HepG2 (cell line): ENCODE measurements around the gene NDFIP2. TPM values are rescaled to one million over a fixed set of nuclear protein-coding genes. Genes with fewer than 3 reads are reported as not detected.

Experiments used
- ATF3 ChIP-seq: sonication (generic); formaldehyde crosslinking; IDR thresholded peaks from 2 replicates; pipeline ENCODE4 v1.4.0; 2020; ENCODE audit warnings: missing genetic modification reagents
- CENPBD1 ChIP-seq: sonication (generic); formaldehyde crosslinking; IDR thresholded peaks from 2 replicates; pipeline ENCODE4 v1.8.0; 2022; ENCODE audit warnings: missing genetic modification reagents, low read depth, mild to moderate bottlenecking, borderline replicate concordance
- FOXM1 ChIP-seq: sonication (generic); formaldehyde crosslinking; IDR thresholded peaks from 2 replicates; pipeline ENCODE4 v1.5.0; 2020; ENCODE audit warnings: missing genetic modification reagents
- GMEB1 ChIP-seq: sonication (generic); formaldehyde crosslinking; IDR thresholded peaks from 2 replicates; pipeline ENCODE4 v1.5.1; 2020; ENCODE audit warnings: missing genetic modification reagents, mild to moderate bottlenecking, borderline replicate concordance
- GTF2F1 ChIP-seq: fragments of 150-350 bp; IDR thresholded peaks from 2 replicates; pipeline ENCODE4 v1.6.1; 2014; ENCODE audit warnings: low read length
- HNRNPH1 ChIP-seq: fragments of 200-400 bp; formaldehyde crosslinking; optimal IDR thresholded peaks from 2 replicates; pipeline ENCODE3; 2017; ENCODE audit warnings: mild to moderate bottlenecking, low read depth, low read length
- HOMEZ ChIP-seq: IDR thresholded peaks from 2 replicates; pipeline ENCODE4 v1.6.1; 2016; ENCODE audit warnings: low read depth
- ISL2 ChIP-seq: sonication (generic); formaldehyde crosslinking; IDR thresholded peaks from 2 replicates; pipeline ENCODE4 v1.5.0; 2020; ENCODE audit warnings: missing genetic modification reagents
- KLF16 ChIP-seq, 2 experiments: sonication (generic) in 1 of 2; formaldehyde crosslinking in 1 of 2; IDR thresholded peaks; 2 replicates each; pipeline versions ENCODE4 v1.6.1 to v1.8.0; 2016 to 2023; ENCODE audit warnings: missing genetic modification reagents in 2 of 2, missing compliant biosample characterization in 1 of 2
- LBX2 ChIP-seq: sonication (generic); formaldehyde crosslinking; IDR thresholded peaks from 2 replicates; pipeline ENCODE4 v1.5.0; 2020; ENCODE audit warnings: missing genetic modification reagents, mild to moderate bottlenecking, borderline replicate concordance
- NCOR1 ChIP-seq: fragments of 200-600 bp; sonication (generic); IDR thresholded peaks from 2 replicates; pipeline ENCODE4 v1.7.0; 2017; ENCODE audit warnings: antibody characterized with exemption, low read length, borderline replicate concordance
- PAWR ChIP-seq: sonication (generic); formaldehyde crosslinking; IDR thresholded peaks from 2 replicates; pipeline ENCODE4 v1.4.0; 2020; ENCODE audit warnings: missing genetic modification reagents, mild to moderate bottlenecking, borderline replicate concordance
- PCBP1 ChIP-seq: fragments of 200-400 bp; formaldehyde crosslinking; IDR thresholded peaks from 2 replicates; pipeline ENCODE4 v1.6.1; 2017; ENCODE audit warnings: mild to moderate bottlenecking, low read depth, low read length, borderline replicate concordance
- RXRA ChIP-seq: sonication (generic); formaldehyde crosslinking; IDR thresholded peaks from 2 replicates; pipeline ENCODE4 v1.5.1; 2020; ENCODE audit warnings: missing genetic modification reagents
- SKIL ChIP-seq: sonication (generic); formaldehyde crosslinking; IDR thresholded peaks from 2 replicates; pipeline ENCODE4 v1.8.0; 2022; ENCODE audit warnings: missing genetic modification reagents, mild to moderate bottlenecking, moderate library complexity, borderline replicate concordance
- SMAD9 ChIP-seq: sonication (generic); formaldehyde crosslinking; IDR thresholded peaks from 2 replicates; pipeline ENCODE4 v1.5.1; 2020; ENCODE audit warnings: mild to moderate bottlenecking, missing genetic modification reagents
- U2AF1 ChIP-seq: fragments of 200-400 bp; formaldehyde crosslinking; optimal IDR thresholded peaks from 2 replicates; pipeline ENCODE3; 2017; ENCODE audit warnings: mild to moderate bottlenecking, low read depth, low read length
- ZNF101 ChIP-seq: sonication (generic); formaldehyde crosslinking; IDR thresholded peaks from 2 replicates; pipeline ENCODE4 v1.4.0; 2020; ENCODE audit warnings: mild to moderate bottlenecking, low read depth, missing genetic modification reagents, borderline replicate concordance
- ZNF530 ChIP-seq: sonication (generic); formaldehyde crosslinking; IDR thresholded peaks from 2 replicates; pipeline ENCODE4 v1.5.0; 2020; ENCODE audit warnings: low read depth, mild to moderate bottlenecking, missing genetic modification reagents
- ZNF614 ChIP-seq: IDR thresholded peaks from 2 replicates; pipeline ENCODE4 v1.6.1; 2018; ENCODE audit warnings: missing biosample characterization, missing genetic modification reagents, inconsistent platforms, borderline replicate concordance
- ZNF773 ChIP-seq: sonication (generic); formaldehyde crosslinking; IDR thresholded peaks from 2 replicates; pipeline ENCODE4 v1.4.0; 2020; ENCODE audit warnings: missing genetic modification reagents, borderline replicate concordance
- ZNF781 ChIP-seq: sonication (generic); formaldehyde crosslinking; IDR thresholded peaks from 2 replicates; pipeline ENCODE4 v1.5.1; 2020; ENCODE audit warnings: borderline replicate concordance, mild to moderate bottlenecking, missing genetic modification reagents; ENCODE audit errors: not compliant biosample characterization
- ZNF879 ChIP-seq: sonication (generic); formaldehyde crosslinking; IDR thresholded peaks from 2 replicates; pipeline ENCODE4 v1.8.1; 2023; ENCODE audit warnings: missing genetic modification reagents
- polyA plus RNA-seq, 8 experiments: library from polyadenylated mRNA; depleted of rRNA in 3 of 8; stranded (reverse) in 7 of 8; unstranded in 1 of 8; fragments of >200 nt; fragmentation: Illumina TruSeq in 4 of 8; extraction: Trizol in 4 of 8; gene quantifications; 2 replicates each; pipeline versions ENCODE4 v1.2.1 to v1.2.3, GENCODE V29; 2011 to 2016; ENCODE audit warnings: low read depth in 4 of 8, missing spikeins in 1 of 8, mixed read lengths in 1 of 8; ENCODE audit not compliant: insufficient read depth in 1 of 8
- total RNA-seq, 5 experiments: library from RNA; depleted of rRNA; stranded (reverse); fragments of >200 nt; fragmentation: Illumina TruSeq; extraction: Trizol; gene quantifications; 2 replicates each; pipeline ENCODE4 v1.2.3, GENCODE V29; 2016; ENCODE audit warnings: low read depth in 1 of 5

NDFIP2 gene
- total and polyA plus RNA-seq, 2 of the 13 experiments (the other 11 are each of a cell fraction or from before 2014, with no cell fraction given): 23.2 to 32.0 TPM

GRCh38 chr13:79480954-79481684, at the start of gene NDFIP2 (continued):
- TF ChIP-seq GMEB1: peak; percentile 88
- no peak for TF ChIP-seq SMAD9 (CRISPR knock-in tag)
- TF ChIP-seq NCOR1: no peak
- peak; percentile 48; the same call in 1 of the 2 replicates for TF ChIP-seq ATF3 (CRISPR knock-in tag)
- TF ChIP-seq ZNF530 (CRISPR knock-in tag): no peak
- peak; percentile 72 for TF ChIP-seq U2AF1
- peak; percentile 72 for TF ChIP-seq ZNF879
- TF ChIP-seq ISL2: peak; percentile 64; the same call in 1 of the 2 replicates
- TF ChIP-seq RXRA (CRISPR knock-in tag): peak; percentile 75; the same call in 1 of the 2 replicates
- TF ChIP-seq ZNF101 (CRISPR knock-in tag): no peak
- TF ChIP-seq SKIL (CRISPR knock-in tag): 0 out of 2 replicates have a peak, but pooled peaks have one; percentile 24
- no peak for TF ChIP-seq LBX2 (CRISPR knock-in tag)
- TF ChIP-seq CENPBD1: no peak
- no peak for TF ChIP-seq HNRNPH1
- TF ChIP-seq FOXM1: no peak
- 0 out of 2 replicates have a peak, but pooled peaks have one; percentile 58 for TF ChIP-seq ZNF614 (CRISPR knock-in tag)
- peak in 1 of 2 experiments; percentile 69; a peak in 2 of 4 replicates for TF ChIP-seq KLF16 (CRISPR knock-in tag; IDR thresholded peaks at IDR 0.05)
- no peak for TF ChIP-seq PAWR (CRISPR knock-in tag)
- peak; percentile 4; the same call in 1 of the 2 replicates for TF ChIP-seq ZNF773 (CRISPR knock-in tag)
- TF ChIP-seq ZNF781: peak; percentile 33
- TF ChIP-seq PCBP1: no peak
- TF ChIP-seq HOMEZ: no peak
- no peak for TF ChIP-seq GTF2F1
